ENCODE data around the gene RTL10.
A peak's percentile ranks its signal among the peaks of the same experiment; 100 is the strongest.

RTL10 gene

GRCh38 chr22:19853879-19854777 lies 546 bp downstream of the RTL10 start:
- peaks cover 38% of the 10 kb centered on the region for H3K4me1 ChIP-seq (ENCODE audit: low read length)
- H3K4me2 ChIP-seq (ENCODE audit: low read depth, low read length) = peak overlapping the region; percentile 96
- H4K20me1 ChIP-seq (ENCODE audit: insufficient read depth, low read length) = no peaks in the 10 kb centered on the region
- H3K9ac ChIP-seq (ENCODE audit: low read length) = peak overlapping the region; percentile 95
- peak overlapping the region; percentile 38; the same call in 1 of the 2 replicates for H3K27ac ChIP-seq (ENCODE audit: low read length)
- peak; percentile 22 for DNase-seq
- H3K36me3 ChIP-seq (replicated peaks; ENCODE audit: insufficient read depth, low read length) = no peaks in the 10 kb centered on the region
- TF ChIP-seq CTCF (IDR thresholded peaks at IDR 0.05; ENCODE audit: low read length) (no peak), EZH2phosphoT487 (IDR thresholded peaks at IDR 0.05; ENCODE audit: low read length) (no peak), EZH2 (optimal IDR thresholded peaks at IDR 0.05; ENCODE audit: low read depth, low read length) (no peak)
- peak overlapping the region; percentile 84 for H3K4me3 ChIP-seq (ENCODE audit: low read length)
- H3K79me2 ChIP-seq (ENCODE audit: low read length) = peaks cover 59% of the 10 kb centered on the region
- no peaks in the 10 kb centered on the region for H3K9me2 ChIP-seq (replicated peaks; ENCODE audit: insufficient read depth, low read length)
- H3K27me3 ChIP-seq (replicated peaks; ENCODE audit: insufficient read depth, low read length) = no peaks in the 10 kb centered on the region
- H2AFZ ChIP-seq (ENCODE audit: low read length) = peak overlapping the region; percentile 61
- peaks cover 11% of the 10 kb centered on the region; the same call in 1 of the 2 replicates for H3F3A ChIP-seq (ENCODE audit: insufficient read depth, low read length)
- no peaks in the 10 kb centered on the region for H3K9me3 ChIP-seq (replicated peaks; ENCODE audit: insufficient read depth, low read length)

- H2AFZ ChIP-seq (ENCODE audit: low read length) = no peak overlapping the region
- no peaks in the 10 kb centered on the region for H3K9me2 ChIP-seq (replicated peaks; ENCODE audit: insufficient read depth, low read length)
- peaks cover 18% of the 10 kb centered on the region; the same call in 1 of the 2 replicates for H3F3A ChIP-seq (ENCODE audit: insufficient read depth, low read length)
- peak overlapping the region; percentile 96 for H3K4me2 ChIP-seq (ENCODE audit: low read depth, low read length)
- H3K4me3 ChIP-seq (ENCODE audit: low read length) = peak overlapping the region; percentile 84
- TF ChIP-seq CTCF (IDR thresholded peaks at IDR 0.05; ENCODE audit: low read length) (no peak), EZH2 (optimal IDR thresholded peaks at IDR 0.05; ENCODE audit: low read depth, low read length) (no peak), EZH2phosphoT487 (IDR thresholded peaks at IDR 0.05; ENCODE audit: low read length) (no peak)
- peaks cover 65% of the 10 kb centered on the region for H3K79me2 ChIP-seq (ENCODE audit: low read length)
- no peaks in the 10 kb centered on the region for H3K9me3 ChIP-seq (replicated peaks; ENCODE audit: insufficient read depth, low read length)
- peak overlapping the region; percentile 95 for H3K9ac ChIP-seq (ENCODE audit: low read length)
- DNase-seq = no peak
- H3K4me1 ChIP-seq (ENCODE audit: low read length) = peaks cover 47% of the 10 kb centered on the region
- H3K27ac ChIP-seq (ENCODE audit: low read length) = peak overlapping the region; percentile 38; the same call in 1 of the 2 replicates
- no peaks in the 10 kb centered on the region for H4K20me1 ChIP-seq (ENCODE audit: insufficient read depth, low read length)
- no peaks in the 10 kb centered on the region for H3K27me3 ChIP-seq (replicated peaks; ENCODE audit: insufficient read depth, low read length)
- H3K36me3 ChIP-seq (replicated peaks; ENCODE audit: insufficient read depth, low read length) = no peaks in the 10 kb centered on the region
These were observed 1.4 kb downstream of the RTL10 start for GRCh38 chr22:19853058-19853878.

GRCh38 chr22:19852177-19852781 lies 2.4 kb downstream of the RTL10 start:
- Histone ChIP-seq H3K9me3 (replicated peaks; ENCODE audit: insufficient read depth, low read length) (no peaks in the 10 kb centered on the region), H3K36me3 (replicated peaks; ENCODE audit: insufficient read depth, low read length) (no peaks in the 10 kb centered on the region), H3K4me1 (ENCODE audit: low read length) (peaks cover 52% of the 10 kb centered on the region), H3K79me2 (ENCODE audit: low read length) (peaks cover 74% of the 10 kb centered on the region), H3K4me2 (ENCODE audit: low read depth, low read length) (peak overlapping the region; percentile 96; the same call in 1 of the 2 replicates), H3K4me3 (ENCODE audit: low read length) (no peak overlapping the region), H3K27me3 (replicated peaks; ENCODE audit: insufficient read depth, low read length) (no peaks in the 10 kb centered on the region), H3K9ac (ENCODE audit: low read length) (no peak overlapping the region; the same call in 1 of the 2 replicates), H3F3A (ENCODE audit: insufficient read depth, low read length) (peaks cover 18% of the 10 kb centered on the region; the same call in 1 of the 2 replicates), H3K27ac (ENCODE audit: low read length) (no peak overlapping the region), H2AFZ (ENCODE audit: low read length) (no peak overlapping the region), H4K20me1 (ENCODE audit: insufficient read depth, low read length) (no peaks in the 10 kb centered on the region), H3K9me2 (replicated peaks; ENCODE audit: insufficient read depth, low read length) (no peaks in the 10 kb centered on the region)
- DNase-seq = no peak
- no peak for TF ChIP-seq EZH2phosphoT487 (IDR thresholded peaks at IDR 0.05; ENCODE audit: low read length)
- TF ChIP-seq CTCF (IDR thresholded peaks at IDR 0.05; ENCODE audit: low read length) = no peak
- TF ChIP-seq EZH2 (optimal IDR thresholded peaks at IDR 0.05; ENCODE audit: low read depth, low read length) = no peak

All from MM.1S (cell line).